SK-N-MC (cell line): ENCODE data around the gene SLC5A5.

Experiments used
- EZH2 ChIP-seq: fragments of 200-600 bp; sonication (generic); IDR thresholded peaks from one replicate; pipeline ENCODE4 v1.6.1; 2017; ENCODE audit warnings: antibody characterized with exemption
- FOXP2 ChIP-seq: optimal IDR thresholded peaks from 2 replicates; pipeline ENCODE3; 2011; ENCODE audit warnings: mild to moderate bottlenecking, moderate library complexity; ENCODE audit not compliant: insufficient read depth; ENCODE audit errors: extremely low read length, control extremely low read depth
- POLR2AphosphoS5 ChIP-seq: IDR thresholded peaks from 2 replicates; pipeline ENCODE4 v1.6.1; 2012; ENCODE audit warnings: mild to moderate bottlenecking, low read depth, low read length, borderline replicate concordance

DNA sequence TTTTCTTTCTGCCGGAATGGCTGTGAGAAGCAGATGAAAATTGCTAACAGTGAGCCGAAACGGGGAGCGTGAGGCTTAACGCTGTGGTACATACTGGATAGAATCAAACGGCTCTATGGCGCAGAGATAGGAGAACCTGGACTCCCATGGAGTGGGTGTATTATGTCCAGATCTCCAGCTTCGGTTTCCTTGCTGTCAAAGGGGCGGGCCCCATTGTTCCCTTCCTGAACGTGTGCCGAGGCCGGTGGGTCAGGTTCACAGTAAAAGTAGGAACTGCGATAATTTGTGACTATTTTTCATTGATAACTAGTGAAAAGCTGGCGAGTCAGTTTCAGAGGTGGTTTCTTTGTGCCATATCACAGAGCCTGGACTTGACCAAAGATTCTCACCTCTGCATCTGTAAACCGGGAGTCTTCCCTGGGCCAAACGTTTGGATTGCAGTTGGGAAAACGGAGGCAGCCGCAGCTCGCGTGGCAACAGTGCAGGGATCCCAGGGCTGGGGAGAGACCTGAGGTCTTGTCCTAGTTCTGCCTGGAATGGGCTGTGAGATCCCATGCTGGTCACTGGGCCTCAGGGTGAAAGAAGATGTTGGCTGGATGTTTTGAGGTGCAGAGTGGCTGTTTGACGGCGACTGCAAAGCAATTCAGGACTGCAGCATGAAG, 11.3 kb upstream of the SLC5A5 start:
- TF ChIP-seq EZH2: no peak
- no peak for TF ChIP-seq FOXP2
- TF ChIP-seq POLR2AphosphoS5: no peak
